NCI-H526 treated with DMSO at 0.1 percent for 48 hours (cell line): ENCODE measurements around the gene ZNF229.
"Not testable (repeated sequence)": the region's sequence is repeated elsewhere in the genome, so short reads cannot be mapped to it uniquely, and the experiment has no call there.

ENCODE experiments used
- DNase-seq: peaks from one replicate; lab custom pipeline; 2025; lab: John Stamatoyannopoulos, UW

The ZNF229 gene

DNA sequence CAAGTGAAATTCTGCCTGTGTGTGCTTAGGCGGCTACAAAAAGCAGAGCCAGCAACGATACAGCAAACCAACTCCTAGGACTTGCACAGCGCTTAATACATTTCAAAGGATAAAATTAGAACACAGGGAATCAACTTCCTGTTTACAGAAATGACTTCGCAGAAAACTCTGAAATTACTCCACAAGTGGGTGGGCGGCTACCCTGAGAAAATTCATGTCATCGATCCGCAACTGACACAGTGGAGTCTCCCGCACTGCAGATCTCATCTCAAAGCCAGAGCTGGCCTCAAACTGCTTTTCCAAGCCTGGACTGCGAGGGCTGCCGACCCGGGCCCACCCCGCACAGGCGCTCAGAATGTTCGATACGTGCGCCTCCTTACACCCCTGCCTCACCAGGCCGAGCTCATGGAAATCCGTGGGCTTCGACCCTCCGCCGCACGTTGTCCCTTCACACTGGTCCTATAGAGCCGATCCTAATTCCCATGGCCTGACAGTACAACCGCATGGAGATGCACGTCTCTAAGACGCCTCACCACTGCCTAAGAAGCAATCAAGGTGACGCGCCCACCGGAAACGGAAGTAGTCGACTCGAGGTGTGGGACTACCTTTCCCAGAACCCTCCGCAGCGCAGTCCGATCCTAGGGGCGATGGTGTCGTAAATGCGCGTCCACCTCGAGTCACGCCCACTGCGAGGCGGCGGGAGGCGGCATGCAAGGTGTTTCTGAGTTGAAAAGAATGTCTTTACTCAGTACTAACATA, at the start of gene ZNF229:
Gene ZNF229, minus strand, starts transcription at position 557 of the 759 bp plus-strand sequence. CDS start 5,625 bp downstream, outside the sequence.
- DNase-seq, result peak; percentile 58

DNA sequence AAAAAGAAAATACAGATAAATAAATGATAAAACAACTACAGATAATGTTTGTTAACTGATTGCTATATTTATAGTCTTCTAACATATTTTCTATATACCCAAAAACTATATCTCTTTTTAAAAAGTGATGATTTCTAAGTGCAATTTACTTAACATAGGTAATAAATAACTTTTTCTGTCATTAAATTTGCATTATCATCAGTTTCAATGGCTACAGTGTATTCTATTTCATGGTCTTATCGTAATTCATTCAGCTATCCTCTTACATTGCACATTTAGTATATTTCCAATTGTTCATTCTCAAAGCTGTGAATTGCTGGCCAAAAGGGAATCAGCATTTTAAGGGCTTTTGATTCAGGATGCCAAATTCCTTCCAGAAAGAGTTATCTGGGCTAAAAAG, 48.4 kb upstream of the ZNF229 start:
- DNase-seq, result no peak

DNA sequence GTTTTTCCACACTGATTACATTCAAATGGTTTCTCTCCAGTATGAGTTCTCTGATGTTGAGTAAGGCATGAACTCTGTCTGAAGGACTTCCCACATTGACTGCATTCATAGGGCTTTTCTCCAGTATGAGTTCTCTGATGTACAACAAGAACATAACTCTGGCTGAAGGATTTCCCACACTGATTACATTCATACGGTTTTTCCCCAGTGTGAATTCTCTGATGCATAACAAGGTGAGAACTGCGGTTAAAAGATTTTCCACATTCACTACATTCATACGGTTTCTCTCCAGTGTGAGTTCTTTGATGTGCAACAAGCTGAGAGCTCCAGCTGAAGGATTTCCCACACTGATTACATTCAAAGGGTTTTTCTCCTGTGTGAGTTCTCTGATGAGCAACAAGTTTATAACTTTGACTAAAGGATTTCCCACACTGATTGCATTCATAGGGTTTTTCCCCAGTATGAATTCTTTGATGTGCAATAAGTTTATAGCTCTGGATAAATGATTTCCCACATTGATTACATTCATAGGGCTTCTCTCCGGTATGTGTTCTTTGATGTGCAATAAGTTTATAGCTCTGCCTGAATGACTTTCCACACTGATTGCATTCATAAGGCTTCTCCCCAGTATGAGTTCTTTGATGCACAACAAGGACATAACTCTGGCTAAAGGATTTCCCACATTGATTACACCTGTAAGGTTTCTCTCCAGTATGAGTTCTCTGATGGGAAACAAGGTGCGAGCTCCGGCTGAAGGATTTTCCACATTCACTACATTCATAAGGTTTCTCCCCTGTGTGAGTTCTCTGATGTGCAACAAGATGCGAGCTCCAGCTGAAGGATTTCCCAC, 28.5 kb upstream of the ZNF229 start:
- no peak for DNase-seq

DNA sequence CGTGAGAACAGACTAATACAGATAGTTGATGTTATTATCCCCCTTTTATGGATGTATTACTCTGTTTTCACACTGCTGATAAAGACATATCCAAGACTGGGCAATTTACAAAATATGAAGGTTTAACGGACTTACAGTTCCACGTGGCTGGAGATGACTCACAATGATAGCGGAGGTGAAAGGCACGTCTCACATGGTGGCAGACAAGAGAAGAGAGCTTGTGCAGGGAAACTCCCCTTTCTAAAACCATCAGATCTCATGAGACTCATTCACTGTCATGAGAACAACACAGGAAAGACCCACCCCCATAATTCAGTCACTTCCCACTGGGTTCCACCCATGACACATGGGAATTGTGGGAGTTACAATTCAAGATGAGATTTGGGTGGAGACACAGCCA, 20.5 kb upstream of the ZNF229 start:
- not testable (repeated sequence) for DNase-seq

DNA sequence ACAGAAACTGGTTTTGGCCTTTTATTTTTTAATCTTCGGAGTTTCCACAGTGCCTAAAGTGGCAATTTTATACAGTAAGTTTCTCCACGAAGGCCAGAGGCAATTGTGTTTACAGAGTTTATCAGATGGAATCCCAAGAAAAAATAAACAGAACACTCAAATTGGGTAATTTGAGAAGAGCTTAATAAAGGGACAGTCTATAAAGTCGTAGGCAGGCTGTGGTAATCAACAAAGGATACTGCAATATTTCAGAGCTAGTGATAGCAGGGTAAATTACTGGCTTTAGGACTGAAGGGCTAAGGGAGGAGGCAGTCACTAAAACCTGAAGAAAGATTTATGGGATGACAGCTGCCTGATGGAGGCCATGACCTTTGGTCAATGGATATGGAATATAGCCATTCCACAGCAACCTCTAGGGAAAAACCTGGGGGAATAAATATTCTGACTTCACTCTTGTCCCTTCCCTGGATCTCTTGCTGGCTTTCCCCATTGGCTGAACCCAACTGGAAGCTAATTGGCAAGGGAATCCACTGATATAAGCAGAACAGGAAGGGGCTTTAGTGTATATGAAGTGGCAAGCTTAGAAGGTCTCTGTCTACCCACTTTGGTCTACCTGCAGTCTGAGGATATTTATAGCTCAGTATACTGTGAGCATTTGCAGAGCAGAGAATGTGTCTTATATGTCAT, 14.5 kb upstream of the ZNF229 start:
- not testable (repeated sequence) for DNase-seq

DNA sequence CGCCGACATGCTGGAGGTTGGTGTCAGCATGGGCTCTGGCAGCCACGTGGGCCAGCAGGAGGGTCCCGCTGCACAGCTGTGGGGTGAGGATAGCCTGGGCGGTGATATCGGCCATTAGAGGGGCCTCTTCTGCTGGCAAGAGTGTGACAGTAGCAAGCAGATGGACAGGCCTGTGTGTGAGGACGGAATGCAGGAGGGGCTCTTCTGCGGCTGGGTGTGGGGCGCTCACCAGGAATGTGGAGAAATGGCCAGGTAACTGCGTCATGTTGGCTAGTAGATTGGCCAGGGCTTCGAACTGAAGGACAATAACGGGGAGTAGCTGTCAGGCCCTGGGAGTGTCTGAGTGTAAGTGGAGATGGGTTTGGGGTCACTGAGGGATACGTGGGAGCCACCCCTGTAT, 7.7 kb upstream of the ZNF229 start:
- DNase-seq, result not testable (repeated sequence)

DNA sequence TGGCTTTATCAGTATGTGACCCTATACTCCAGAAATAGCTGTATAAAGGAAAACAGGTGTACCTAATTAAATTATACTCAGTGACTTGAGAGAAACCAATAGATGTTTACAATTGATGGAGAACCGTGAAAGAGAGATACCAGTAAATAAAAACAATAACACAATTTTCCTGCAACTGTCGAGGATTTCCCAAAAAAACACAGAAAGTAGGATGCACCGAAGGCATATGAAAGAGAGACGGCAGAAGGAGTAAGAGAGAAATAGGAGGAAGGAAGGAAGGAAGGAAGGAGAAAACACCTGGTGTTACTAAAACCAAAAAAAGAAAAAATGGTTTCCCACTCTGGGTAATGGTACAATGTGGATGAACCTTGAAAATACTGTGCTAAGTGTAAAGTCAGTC, 6.8 kb upstream of the ZNF229 start:
- DNase-seq, result no peak

DNA sequence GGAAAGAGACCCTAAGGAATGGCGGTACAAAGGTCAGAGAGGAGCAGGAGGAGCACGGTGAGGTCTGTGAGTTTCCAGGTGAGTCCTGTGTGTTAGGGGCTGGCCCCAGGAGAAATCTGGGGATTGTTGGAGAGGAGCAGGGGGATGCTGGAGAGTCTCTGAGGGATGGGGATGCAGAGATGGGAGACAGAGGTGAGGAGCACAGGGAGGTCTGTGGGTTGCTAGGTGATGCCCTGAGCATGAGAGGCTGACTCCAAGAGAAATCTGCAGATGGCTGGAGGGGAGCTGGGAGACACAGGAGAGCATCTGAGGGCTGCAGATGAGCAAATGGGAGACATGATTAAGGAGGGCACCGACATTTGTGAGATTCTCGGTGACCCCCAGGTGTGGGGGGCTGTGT, 4.1 kb upstream of the ZNF229 start:
- no peak for DNase-seq

DNA sequence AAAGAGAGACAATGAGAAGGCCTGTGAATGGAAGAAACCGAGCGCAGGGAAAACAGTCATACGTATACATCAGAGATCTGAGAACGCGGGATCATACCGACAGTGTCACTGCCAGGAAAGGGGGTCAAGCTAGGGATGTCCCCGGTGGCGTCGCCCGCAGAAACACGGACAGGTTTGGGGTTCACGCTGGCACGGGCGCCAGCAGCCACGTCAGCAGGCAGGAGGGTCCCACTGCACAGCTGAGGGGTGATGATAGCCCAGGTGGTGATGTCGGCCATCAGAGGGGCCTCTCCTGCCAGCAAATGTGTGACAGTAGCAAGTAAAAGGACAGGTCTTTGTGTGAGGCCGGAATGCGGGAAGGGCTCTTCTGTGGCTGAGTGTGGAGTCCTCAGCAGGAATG, 3.4 kb upstream of the ZNF229 start:
- DNase-seq, result no peak

DNA sequence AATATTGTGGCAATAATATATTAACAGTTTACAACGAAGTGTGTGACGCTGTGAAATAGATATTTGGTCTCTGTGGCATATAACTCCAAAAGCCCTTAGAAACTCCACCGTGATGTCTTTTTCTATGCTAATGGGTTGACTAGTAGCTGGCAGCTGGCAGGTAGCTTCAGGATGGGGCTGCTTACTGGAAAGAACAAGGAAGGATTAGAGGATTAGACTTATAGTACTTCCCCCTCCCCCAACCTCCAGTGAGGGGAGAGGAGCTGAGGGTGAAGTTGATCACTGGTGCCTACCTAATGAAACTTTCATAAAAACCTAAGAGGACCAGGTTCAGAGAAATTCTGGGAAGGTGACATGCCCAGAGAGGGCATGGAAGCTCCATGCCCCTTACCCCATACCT, 9.8 kb downstream of the ZNF229 start:
- no peak for DNase-seq

DNA sequence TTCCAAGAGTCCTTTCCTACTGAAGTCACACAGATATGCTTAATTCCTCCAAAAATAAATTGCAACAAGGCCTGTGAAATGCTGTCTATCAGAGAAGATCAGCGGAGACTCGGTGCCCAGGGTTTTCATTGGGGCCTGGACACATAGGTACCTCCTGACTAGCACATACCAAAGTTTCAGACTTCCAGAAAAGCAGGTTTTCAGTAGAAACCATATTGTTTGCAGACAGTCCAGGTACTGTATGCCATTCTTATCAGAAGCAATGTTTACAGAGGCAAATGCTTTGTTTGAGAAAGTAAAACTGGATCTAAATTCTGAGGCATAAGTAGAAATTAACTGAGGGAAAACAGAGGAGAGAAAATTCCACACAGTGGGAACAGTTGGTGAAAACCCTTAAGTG, 12.8 kb downstream of the ZNF229 start:
- DNase-seq, result peak; percentile 46

DNA sequence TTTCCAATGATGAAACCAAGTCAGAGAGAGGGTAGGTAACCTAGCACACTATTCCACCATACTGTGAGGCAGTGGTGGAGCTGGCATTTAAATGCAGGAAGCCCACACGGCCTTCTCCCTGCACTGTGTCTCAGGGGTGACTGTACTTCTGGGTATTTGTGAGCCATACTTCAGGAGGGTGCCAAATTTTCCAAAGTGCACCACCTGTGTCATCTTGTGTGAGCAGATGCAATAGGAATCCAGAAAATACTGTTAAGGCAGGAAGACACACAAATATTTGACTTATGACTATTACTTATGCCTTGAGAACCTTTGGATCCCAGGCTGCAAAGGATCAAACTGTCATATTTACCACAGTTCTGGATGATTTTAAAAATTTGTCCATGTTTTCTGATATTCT, 17.3 kb downstream of the ZNF229 start:
- DNase-seq, result no peak

DNA sequence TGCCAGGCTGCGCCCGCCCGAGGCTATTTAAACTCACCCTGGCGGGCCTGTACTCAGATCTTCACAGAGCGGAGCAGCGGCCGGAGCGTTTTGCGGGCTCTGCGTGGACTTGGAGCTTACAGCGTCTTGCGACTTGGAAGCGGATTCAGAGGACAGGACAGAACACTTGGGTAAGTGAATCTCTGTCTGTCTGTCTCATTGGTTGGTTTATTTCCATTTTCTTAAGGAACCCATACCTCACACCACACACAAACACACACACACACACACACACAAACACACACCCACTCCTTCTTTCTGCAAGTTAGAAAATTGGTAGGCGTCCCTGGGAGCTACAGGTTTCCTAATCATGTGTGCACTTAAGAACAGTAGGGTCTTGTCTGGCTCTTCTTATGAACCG, 32.7 kb downstream of the ZNF229 start:
- not testable (repeated sequence) for DNase-seq

DNA sequence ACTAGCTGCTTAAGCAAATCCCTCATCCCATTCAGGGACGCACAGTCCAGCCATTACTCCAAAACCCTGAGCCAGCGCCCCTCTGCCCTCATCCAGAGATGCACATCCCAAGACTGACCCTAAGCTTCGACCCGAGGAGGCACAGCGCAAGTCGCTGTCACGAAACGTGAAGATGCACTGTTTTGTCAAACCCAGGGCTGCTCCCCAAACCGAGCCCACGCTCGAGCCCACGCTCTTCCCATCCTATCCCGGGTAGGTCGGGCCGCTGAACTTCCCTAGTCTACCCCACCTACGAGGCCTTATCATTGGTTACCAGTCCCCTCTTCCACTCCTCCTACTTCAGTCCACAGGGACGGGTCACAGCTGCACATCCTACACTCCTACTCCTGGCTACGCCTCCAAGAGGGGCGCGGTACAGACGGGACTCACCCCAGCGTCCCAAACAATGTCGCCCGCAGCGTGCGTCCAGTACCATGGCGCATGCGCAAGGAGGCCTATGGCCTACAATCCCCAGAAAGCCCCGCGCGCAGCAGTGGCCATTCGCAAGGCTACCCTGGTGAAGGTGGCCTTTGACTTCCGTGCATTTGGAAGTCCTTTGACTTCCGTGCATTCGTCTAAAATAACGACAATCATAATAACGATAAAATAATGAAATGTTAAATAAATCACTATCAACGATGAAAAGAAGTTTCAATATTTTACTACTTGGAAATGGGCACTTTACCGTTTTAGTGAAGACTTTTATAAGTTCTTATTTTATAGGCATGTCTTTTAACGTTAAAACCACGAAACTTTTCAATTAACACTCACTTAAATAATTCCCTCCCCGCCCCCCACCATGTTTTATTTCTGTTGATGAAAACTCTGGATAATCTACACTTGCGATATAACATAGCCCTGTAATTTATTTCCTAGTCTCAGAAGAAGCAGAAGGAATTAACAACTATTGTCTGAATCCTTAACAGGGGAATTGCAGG, 46.8 kb downstream of the ZNF229 start, which contains the start of gene ZNF285:
Gene ZNF285, minus strand, starts transcription at position 470 of the 977 bp plus-strand sequence. CDS start 4,395 bp downstream, outside the sequence.
- no peak for DNase-seq

DNA sequence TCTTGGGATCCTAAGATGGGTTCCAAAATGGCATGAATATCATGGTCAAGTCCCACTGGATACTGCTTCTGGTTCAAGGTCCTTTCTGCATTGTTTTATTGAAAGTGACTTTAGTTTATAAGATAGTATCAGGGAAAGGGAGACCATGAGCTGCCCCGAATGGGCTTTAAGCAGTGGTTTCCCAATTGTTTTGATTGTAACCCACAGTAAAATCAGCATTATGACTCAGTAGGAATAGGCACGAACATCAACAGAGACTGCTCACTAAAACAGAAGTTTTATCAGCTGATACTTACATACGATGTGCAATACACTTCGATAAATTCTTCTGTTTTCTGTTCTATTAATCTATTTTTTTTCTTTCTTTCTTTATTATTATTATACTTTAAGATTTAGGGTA, 59.0 kb downstream of the ZNF229 start:
- not testable (repeated sequence) for DNase-seq
